Medulla oblongata (tissue), 1 donor: ENCODE results near the gene ZMYND15.
"Not testable (repeated sequence)": the region's sequence is repeated elsewhere in the genome, so short reads cannot be mapped to it uniquely, and the experiment has no call there.

Experiments
- DNase-seq: peaks from one replicate; pipeline ENCODE4 v3.0.0-alpha.2; 2015; ENCODE audit errors: extremely low spot score

Gene ZMYND15

GRCh38 chr17:4739122-4740024 lies at the start of gene ZMYND15, which contains the start of gene CXCL16:
ZMYND15 (plus strand) TSS chr17:4739833; CDS start chr17:4740549, 716 bp downstream.
CXCL16 (minus strand) TSS chr17:4739928; CDS start chr17:4739339, 589 bp downstream.
- DNase-seq, result peak; percentile 32

GRCh38 chr17:4689872-4690271 lies 49.8 kb upstream of the ZMYND15 start:
- DNase-seq, result not testable (repeated sequence)

- no peak for DNase-seq
These were observed 48.9 kb upstream of the ZMYND15 start for GRCh38 chr17:4690745-4691144.

- DNase-seq, result no peak
These were observed 47.9 kb upstream of the ZMYND15 start for GRCh38 chr17:4691686-4692085.

DNA sequence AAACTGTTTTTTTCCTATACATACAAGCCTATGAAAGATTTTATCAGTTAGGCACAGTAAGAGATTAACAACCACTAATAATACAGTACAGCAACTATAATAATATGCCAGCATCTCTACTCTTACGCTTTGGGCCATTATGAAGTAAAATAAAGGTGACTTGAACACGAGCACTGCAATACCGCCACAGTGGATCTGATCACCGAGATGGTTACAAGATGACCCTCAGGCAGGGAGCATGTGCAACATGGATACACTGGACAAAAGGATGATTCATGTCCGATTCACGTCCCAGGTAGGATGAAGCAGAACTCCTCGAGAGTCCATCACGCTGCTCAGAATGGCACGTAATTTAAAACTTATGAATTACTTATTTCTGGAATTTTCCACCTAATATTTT lies 46.2 kb upstream of the ZMYND15 start:
- no peak for DNase-seq

DNA sequence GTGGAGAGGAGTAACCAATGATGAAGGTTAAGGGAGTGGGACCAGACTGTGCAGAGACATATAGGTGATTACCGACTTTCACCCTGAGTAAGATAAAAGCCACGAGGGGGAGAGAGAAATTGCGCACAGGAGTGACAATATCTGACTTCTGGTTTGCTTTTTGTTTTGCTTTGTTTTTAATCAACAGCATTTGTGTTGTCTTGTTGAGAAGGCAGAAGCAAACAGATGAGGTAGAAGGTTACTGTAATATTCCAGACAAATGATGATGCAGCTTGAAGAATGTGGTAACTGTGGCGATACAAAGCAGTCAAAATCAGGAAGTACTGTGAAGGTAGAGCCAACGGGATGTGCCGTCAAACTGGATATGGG lies 43.2 kb upstream of the ZMYND15 start:
- no peak for DNase-seq

GRCh38 chr17:4699401-4700056 lies 40.1 kb upstream of the ZMYND15 start:
- peak; percentile 36 for DNase-seq

- no peak for DNase-seq
These were observed 38.5 kb upstream of the ZMYND15 start for GRCh38 chr17:4701116-4701515.

DNA sequence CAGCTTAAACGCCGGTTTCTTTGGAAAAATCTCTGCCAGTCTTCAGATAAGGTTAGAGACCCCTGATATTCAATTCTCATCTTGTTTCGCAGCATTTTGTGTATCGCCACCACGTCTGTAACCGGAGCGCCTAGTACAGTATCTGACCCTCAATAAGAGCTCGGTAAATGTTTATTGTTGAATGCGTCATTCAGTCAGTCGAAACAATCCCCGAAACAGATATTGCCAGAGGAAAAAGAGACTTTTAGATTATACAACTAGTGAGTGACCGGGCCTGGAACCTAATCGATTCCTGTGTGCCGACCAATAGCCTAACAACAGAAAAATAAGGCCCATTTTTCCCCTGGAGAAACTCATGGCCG lies 36.3 kb upstream of the ZMYND15 start:
- DNase-seq, result no peak

DNA sequence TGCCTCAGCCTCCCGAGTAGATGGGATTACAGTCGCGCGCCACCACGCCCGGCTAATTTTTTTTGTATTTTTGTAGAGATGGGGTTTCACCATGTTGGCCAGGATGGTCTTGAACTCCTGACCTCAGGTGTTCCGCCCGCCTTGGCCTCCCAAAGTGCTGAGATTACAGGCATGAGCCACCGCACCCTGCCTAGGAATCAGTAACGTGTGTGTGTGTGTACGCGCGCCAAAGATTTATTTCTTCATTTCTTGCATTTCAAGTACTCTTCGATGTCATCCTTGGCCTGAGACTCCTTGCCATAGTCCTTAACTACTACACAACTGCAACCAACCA lies 35.1 kb upstream of the ZMYND15 start:
- DNase-seq, result not testable (repeated sequence)

DNA sequence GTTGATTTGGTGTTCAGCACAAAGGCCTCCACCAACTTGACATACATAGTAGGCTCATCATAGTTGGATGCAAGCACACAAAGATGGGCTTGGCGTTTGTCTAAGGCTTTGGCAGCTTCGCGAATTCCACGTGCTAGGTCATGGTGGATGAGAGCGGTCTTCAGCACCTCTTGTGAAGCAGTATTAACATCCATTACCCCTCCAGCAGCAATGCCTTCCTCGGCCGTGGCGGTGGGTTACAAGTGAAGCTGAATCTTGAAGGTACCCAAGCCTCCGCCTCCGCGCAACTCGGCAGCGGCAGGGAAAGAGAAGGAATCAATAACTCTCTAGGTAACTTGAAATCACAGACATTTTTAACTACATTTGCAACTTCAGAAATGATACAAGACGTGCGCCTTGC lies 34.6 kb upstream of the ZMYND15 start:
- DNase-seq, result no peak

- no peak for DNase-seq
These were observed 33.5 kb upstream of the ZMYND15 start for GRCh38 chr17:4706121-4706520.

DNA sequence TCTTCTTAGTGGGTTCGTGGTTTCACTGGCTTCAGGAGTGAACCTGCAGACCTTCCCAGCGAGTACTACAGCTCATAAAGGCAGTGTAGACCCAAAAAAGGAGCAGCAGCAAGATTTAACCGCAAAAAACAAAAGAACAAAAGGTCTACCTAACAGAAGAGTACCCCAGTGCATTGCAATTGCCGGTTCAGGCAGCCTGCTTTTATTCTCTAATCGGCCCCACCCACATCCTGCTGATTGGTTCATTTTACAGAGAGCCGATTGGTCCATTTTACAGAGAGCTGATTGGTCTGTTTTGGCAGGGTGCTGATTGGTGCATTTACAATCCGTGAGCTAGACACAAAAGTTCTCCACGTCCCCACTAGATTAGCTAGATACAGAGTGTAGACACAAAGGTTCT lies 31.2 kb upstream of the ZMYND15 start:
- peak; percentile 23 for DNase-seq

DNA sequence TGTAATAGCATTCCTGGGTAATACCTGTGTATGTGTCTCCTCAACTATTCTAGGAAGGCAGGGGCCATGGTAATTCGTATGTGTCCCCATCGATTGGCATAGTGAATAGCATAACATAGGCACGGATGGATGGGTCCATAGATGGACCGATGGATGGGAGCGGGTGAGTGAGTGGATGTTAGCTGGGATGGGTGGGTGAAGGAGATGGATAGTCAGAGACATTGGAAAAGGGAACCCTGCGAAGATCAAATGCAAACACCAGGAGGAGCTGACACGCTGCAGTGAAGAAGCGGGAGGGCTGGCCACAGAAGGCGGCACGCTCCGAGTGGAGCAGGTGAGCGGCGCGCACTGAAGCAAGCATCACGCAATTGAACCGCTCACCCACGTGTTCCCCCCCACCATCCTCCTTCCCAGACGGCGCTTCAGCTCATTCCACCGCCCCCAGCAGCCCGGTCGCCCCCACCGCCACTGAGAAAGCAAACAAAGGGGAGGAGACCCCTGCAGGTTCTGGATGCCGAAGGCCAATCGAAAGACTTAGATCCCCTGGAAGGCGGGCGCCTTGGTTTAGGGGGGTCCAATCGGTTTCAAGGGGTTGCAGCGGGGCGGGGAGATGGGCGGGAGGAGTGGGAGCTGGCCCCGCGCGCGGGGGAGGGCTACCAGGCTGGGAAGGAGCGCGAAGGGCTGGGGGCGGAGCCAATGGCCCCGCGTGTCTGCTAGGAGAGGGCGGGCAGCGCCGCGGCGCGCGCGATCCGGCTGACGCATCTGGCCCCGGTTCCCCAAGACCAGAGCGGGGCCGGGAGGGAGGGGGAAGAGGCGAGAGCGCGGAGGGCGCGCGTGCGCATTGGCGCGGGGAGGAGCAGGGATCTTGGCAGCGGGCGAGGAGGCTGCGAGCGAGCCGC lies 29.6 kb upstream of the ZMYND15 start, which contains the start of gene ARRB2:
Gene ARRB2, plus strand, starts transcription at position 839 of the 899 bp plus-strand sequence. CDS start 90 bp downstream, outside the sequence.
- peak; percentile 99 for DNase-seq

DNA sequence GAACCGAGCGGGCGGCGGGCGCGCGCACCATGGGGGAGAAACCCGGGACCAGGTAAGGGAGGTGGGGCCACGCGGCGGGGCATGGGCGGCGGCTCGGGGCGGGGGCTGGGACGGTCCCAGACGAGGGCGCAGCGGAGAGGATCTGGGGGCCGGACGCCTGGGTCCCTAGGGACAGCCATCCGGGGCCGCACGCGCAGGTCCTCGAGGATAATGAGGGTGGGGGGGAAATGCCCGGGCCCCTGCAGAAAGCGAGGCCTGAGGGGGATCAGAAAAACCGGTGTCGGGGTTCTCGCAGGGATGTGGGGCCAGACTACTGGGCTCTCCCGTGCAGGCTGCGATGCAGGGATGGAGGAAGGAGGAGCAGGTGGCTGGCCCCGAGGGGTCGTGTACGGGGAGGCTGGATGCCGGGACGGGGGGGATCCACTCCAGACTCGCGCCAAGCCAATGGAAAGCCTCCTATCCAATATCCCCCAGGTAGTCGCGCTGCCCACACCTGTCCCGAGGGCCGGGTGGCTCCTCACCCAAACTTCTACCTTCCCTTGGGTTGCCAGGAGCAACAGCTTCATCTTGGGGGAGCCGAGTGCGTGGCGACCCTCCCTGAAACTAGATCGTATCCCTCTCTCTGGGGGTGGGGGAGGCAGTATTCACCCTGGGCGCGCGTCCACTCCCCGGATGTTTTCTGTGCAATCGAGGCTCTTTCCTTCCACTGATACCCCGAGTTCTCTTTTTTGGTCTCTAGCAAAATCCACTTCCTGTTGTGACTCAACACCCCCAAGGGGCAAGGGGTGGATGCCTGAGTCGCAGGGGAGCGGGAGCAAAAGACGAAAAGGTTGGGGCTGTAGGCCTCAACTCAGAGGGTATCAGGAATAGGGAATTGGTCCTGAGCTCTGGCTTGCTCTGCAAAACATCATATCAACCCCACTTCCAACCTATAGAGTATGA lies 28.7 kb upstream of the ZMYND15 start:
- no peak for DNase-seq

DNA sequence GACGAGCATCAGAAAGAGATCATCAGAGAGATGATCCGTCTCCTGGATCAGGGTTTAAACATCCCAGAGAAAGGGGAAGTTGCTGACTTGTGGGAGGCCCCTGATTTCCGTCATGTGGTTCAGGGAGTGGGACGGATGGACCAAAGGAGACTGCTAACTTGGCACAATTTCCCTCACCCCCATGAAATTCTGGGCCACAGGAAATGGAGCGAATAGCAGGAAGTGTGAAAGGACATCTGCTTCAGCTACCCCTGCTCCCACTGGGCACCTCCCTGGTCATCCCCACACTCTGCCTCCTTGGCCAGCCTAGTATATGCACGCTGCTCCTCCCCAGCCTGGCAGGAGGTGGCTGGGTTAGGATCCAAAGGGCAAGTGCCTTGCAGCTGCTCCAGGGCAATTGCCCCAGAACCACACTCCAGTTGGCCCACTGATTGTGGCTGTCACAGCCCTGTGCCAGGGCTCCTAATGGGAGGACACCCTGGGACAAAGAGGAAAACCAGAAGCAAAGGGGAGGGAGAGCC lies 27.9 kb upstream of the ZMYND15 start:
- DNase-seq, result peak; percentile 84

- DNase-seq, result no peak
These were observed 27.1 kb upstream of the ZMYND15 start for GRCh38 chr17:4712526-4712925.

DNA sequence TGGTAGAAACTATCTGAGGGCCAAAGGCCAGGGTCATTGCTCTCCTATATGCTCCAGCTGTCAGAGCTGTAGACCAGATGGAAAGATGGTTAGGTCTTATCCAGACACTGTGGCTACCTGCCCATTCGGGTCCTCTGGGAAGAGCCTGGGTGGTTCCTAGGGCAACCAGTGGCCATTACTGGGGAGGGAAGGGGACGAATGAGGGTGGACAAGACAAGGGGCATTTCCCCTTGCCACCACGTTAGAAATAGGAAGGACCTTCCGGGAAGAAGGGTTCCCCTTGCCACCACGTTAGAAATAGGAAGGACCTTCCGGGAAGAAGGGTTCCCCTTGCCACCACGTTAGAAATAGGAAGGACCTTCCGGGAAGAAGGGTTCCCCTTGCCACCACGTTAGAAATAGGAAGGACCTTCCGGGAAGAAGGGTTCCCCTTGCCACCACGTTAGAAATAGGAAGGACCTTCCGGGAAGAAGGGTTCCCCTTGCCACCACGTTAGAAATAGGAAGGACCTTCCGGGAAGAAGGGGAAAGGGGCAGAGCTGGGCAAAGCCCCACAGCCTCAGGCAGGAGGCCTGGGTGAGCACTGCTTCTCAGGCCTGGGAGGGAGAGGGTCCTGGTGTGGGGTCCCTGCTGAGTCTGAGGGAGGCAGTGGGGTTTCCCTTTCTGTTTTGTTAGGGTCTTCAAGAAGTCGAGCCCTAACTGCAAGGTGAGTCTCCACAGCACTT lies 25.1 kb upstream of the ZMYND15 start:
- DNase-seq, result not testable (repeated sequence)

GRCh38 chr17:4715063-4715744 lies 24.4 kb upstream of the ZMYND15 start:
- no peak for DNase-seq
